ENCODE data around the gene POP7. TPM values are rescaled to one million over a fixed set of nuclear protein-coding genes. Genes with fewer than 3 reads are reported as not detected.
"Not testable (repeated sequence)": the region's sequence is repeated elsewhere in the genome, so short reads cannot be mapped to it uniquely, and the experiment has no call there.

Gene POP7
- total RNA-seq, 1 experiment from 2014 or later = 128 TPM

- DNase-seq = peak; percentile 82
- no peaks in the 10 kb centered on the region for H3K36me3 ChIP-seq (replicated peaks; ENCODE audit: control insufficient read depth, insufficient read depth, low read length)
- peak overlapping the region; percentile 42 for H3K4me3 ChIP-seq (ENCODE audit: insufficient read depth, low read depth, low read length)
- H3K27me3 ChIP-seq (ENCODE audit: control insufficient read depth, insufficient read depth, low read length) = peaks cover 29% of the 10 kb centered on the region
These were observed 15.0 kb downstream of the POP7 start for GRCh38 chr7:100720671-100721504.

GRCh38 chr7:100721505-100721812, 15.5 kb downstream of the POP7 start:
- Histone ChIP-seq H3K36me3 (replicated peaks; ENCODE audit: control insufficient read depth, insufficient read depth, low read length) (no peaks in the 10 kb centered on the region), H3K27me3 (ENCODE audit: control insufficient read depth, insufficient read depth, low read length) (peaks cover 29% of the 10 kb centered on the region), H3K4me3 (ENCODE audit: insufficient read depth, low read depth, low read length) (no peak overlapping the region)
- DNase-seq = no peak

DNA sequence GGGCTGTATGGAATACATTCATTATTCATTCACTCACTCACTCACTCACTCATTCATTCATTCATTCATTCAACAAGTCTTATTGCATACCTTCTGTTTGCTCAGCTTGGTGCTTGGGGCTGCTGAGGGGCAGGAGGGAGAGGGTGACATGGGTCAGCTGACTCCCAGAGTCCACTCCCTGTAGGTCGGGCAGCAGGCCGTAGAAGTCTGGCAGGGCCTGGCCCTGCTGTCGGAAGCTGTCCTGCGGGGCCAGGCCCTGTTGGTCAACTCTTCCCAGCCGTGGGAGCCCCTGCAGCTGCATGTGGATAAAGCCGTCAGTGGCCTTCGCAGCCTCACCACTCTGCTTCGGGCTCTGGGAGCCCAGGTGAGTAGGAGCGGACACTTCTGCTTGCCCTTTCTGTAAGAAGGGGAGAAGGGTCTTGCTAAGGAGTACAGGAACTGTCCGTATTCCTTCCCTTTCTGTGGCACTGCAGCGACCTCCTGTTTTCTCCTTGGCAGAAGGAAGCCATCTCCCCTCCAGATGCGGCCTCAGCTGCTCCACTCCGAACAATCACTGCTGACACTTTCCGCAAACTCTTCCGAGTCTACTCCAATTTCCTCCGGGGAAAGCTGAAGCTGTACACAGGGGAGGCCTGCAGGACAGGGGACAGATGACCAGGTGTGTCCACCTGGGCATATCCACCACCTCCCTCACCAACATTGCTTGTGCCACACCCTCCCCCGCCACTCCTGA, 16.7 kb downstream of the POP7 start:
- no peak overlapping the region for H3K4me3 ChIP-seq (ENCODE audit: insufficient read depth, low read depth, low read length)
- peaks cover 29% of the 10 kb centered on the region for H3K27me3 ChIP-seq (ENCODE audit: control insufficient read depth, insufficient read depth, low read length)
- DNase-seq = peak; percentile 33
- H3K36me3 ChIP-seq (replicated peaks; ENCODE audit: control insufficient read depth, insufficient read depth, low read length) = no peaks in the 10 kb centered on the region

GRCh38 chr7:100723732-100724275, 17.9 kb downstream of the POP7 start:
- no peaks in the 10 kb centered on the region for H3K36me3 ChIP-seq (replicated peaks; ENCODE audit: control insufficient read depth, insufficient read depth, low read length)
- peaks cover 29% of the 10 kb centered on the region for H3K27me3 ChIP-seq (ENCODE audit: control insufficient read depth, insufficient read depth, low read length)
- DNase-seq = peak; percentile 8

GRCh38 chr7:100724364-100724763, 18.4 kb downstream of the POP7 start:
- peak; percentile 11 for DNase-seq

More at GRCh38 chr7:100723732-100724275, 17.9 kb downstream of the POP7 start:
- no peak overlapping the region for H3K4me3 ChIP-seq (ENCODE audit: insufficient read depth, low read depth, low read length)

DNA sequence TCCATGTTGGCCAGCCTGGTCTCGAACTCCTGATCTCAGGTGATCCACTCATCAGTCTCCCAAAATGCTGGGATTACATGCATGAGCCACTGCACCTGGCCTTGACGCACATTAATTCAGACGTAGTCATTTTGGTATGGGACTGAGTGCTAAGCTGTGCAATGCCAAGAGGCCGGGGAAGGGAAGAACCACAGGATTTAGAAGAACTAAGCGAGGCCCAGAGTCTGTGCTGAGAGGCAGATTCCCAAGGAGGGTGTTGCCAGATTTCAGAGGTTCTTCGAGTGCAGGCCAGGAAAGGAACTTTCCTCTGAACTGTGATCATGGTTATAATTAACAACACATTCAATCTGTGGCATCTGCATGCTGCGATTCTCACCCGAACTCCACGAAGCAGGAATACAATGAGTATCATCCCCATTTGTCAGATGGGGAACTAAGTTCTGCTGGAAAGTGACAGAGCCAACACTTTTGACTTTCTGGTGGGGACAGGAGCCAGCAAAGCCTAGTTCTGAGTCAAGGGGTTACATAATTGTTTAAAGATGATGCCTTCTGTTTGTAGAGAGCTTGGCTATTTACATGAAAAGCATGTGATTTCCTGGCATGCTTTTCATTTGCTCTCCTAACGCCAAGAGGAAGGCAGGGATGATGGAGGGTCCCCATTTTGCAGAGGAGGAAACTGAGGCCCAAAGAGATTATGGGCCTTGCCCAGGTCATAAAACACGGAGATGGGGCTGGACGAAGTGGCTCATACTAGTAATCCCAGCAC, 21.3 kb downstream of the POP7 start:
- Histone ChIP-seq H3K4me3 (ENCODE audit: insufficient read depth, low read depth, low read length) (no peak overlapping the region), H3K27me3 (ENCODE audit: control insufficient read depth, insufficient read depth, low read length) (peaks cover 3% of the 10 kb centered on the region; the same call in 1 of the 2 replicates), H3K36me3 (replicated peaks; ENCODE audit: control insufficient read depth, insufficient read depth, low read length) (no peaks in the 10 kb centered on the region)
- DNase-seq = peak; percentile 5

More at GRCh38 chr7:100724364-100724763, 18.4 kb downstream of the POP7 start:
- H3K27me3 ChIP-seq (ENCODE audit: control insufficient read depth, insufficient read depth, low read length) = peaks cover 28% of the 10 kb centered on the region
- H3K36me3 ChIP-seq (replicated peaks; ENCODE audit: control insufficient read depth, insufficient read depth, low read length); H3K4me3 ChIP-seq (ENCODE audit: insufficient read depth, low read depth, low read length): not testable (repeated sequence)

DNA sequence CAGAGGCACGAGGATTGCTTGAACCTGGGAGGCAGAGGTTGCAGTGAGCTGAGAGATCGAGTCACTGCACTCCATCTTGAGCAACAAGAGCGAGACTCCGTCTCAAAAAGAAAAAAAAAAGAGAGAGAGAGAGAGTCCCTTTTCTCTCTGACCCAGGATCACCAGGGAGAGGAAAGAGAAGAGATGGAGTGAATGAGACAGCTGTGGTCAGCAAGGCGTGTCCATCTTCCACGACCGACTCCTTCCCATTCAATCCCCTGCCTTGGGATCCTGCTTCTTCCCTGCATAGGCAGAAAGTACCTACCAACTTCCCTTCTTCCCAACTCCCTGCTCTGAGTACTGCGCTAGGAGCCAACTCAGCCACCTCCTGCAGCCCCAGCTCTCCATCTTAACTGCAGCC, 22.3 kb downstream of the POP7 start:
- Histone ChIP-seq H3K36me3 (replicated peaks; ENCODE audit: control insufficient read depth, insufficient read depth, low read length) (no peaks in the 10 kb centered on the region), H3K27me3 (ENCODE audit: control insufficient read depth, insufficient read depth, low read length) (no peaks in the 10 kb centered on the region; the same call in 1 of the 2 replicates), H3K4me3 (ENCODE audit: insufficient read depth, low read depth, low read length) (no peak overlapping the region)
- peak; percentile 15 for DNase-seq

GRCh38 chr7:100730136-100730800, 24.3 kb downstream of the POP7 start:
- DNase-seq = no peak
- no peaks in the 10 kb centered on the region for H3K27me3 ChIP-seq (ENCODE audit: control insufficient read depth, insufficient read depth, low read length)
- H3K4me3 ChIP-seq (ENCODE audit: insufficient read depth, low read depth, low read length) = no peak overlapping the region
- no peaks in the 10 kb centered on the region for H3K36me3 ChIP-seq (replicated peaks; ENCODE audit: control insufficient read depth, insufficient read depth, low read length)

DNA sequence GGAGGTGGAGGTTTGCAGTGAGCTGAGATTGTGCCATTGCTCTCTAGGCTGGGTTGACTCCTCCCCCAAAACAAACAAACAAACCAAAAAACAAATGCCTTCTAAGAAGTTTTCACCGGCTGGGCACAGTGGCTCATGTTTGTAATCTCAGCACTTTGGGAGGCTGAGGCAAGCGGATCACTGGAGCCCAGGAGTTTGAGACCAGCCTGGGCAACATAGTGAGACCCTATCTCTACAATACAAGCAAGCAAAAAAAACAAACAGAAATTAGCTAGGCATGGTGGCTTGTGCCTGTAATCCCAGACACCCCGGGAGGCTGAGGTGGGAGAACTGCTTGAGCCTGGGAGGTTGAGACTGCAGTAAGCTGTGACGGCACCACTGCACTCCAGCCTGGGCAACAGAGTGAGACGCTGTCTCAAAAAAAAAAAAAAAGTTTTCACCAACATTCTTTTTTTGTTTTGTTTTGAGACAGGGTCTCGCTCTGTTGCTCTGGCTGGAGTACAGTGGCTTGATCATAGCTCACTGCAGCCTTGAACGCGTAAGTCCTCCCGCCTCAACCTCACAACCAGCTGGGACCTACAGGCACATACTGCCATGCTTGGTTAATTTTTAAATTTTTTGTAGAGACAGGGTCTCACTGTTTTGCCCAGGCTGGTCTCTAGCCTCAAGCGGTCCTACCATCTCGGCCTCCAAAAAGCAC, 26.2 kb downstream of the POP7 start:
- Histone ChIP-seq H3K27me3 (ENCODE audit: control insufficient read depth, insufficient read depth, low read length) (no peaks in the 10 kb centered on the region), H3K36me3 (replicated peaks; ENCODE audit: control insufficient read depth, insufficient read depth, low read length) (no peaks in the 10 kb centered on the region), H3K4me3 (ENCODE audit: insufficient read depth, low read depth, low read length) (no peak overlapping the region)
- DNase-seq = no peak

GRCh38 chr7:100735730-100736129, 29.8 kb downstream of the POP7 start:
- H3K36me3 ChIP-seq (replicated peaks; ENCODE audit: control insufficient read depth, insufficient read depth, low read length) = no peaks in the 10 kb centered on the region
- H3K4me3 ChIP-seq (ENCODE audit: insufficient read depth, low read depth, low read length) = no peak overlapping the region
- no peak for DNase-seq
- H3K27me3 ChIP-seq (ENCODE audit: control insufficient read depth, insufficient read depth, low read length) = no peaks in the 10 kb centered on the region

DNA sequence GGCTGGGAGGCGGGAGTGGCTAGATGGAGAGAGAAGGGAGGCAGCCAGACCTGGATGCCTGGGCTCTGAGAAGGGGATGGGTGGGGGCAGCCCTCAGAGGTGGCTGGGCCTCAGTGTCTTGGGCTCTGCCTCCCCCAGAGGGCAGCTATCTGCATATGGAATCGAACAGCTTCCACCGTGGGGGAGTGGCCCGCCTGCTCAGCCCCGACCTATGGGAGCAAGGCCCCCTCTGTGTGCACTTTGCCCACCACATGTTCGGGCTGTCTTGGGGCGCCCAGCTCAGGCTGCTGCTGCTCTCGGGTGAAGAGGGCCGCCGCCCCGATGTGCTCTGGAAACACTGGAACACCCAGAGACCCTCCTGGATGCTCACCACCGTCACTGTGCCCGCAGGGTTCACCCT, 30.8 kb downstream of the POP7 start:
- no peak overlapping the region for H3K4me3 ChIP-seq (ENCODE audit: insufficient read depth, low read depth, low read length)
- H3K27me3 ChIP-seq (ENCODE audit: control insufficient read depth, insufficient read depth, low read length) = no peaks in the 10 kb centered on the region
- no peak for DNase-seq
- H3K36me3 ChIP-seq (replicated peaks; ENCODE audit: control insufficient read depth, insufficient read depth, low read length) = no peaks in the 10 kb centered on the region

DNA sequence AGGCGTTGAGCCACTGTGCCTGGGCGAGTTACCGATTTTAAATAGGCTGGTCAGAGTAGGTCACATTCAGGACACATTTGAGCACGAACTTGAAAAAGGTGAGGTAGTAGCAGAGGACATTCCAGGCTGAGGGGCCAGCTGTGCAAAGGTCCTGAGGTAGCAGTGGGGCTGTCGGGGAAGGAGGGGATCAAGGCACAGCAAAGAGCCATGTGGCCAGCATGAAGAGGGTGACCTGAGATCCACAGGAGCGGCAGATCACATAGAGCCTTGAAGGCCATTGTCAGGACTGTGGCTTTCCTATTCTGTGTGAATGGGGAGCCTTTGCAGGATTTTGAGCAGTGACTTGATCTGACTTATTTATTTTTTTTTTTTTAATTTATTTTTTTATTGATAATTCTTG, 34.0 kb downstream of the POP7 start:
- Histone ChIP-seq H3K36me3 (replicated peaks; ENCODE audit: control insufficient read depth, insufficient read depth, low read length) (no peaks in the 10 kb centered on the region), H3K27me3 (ENCODE audit: control insufficient read depth, insufficient read depth, low read length) (no peaks in the 10 kb centered on the region; the same call in 1 of the 2 replicates), H3K4me3 (ENCODE audit: insufficient read depth, low read depth, low read length) (no peak overlapping the region)
- DNase-seq = no peak

DNA sequence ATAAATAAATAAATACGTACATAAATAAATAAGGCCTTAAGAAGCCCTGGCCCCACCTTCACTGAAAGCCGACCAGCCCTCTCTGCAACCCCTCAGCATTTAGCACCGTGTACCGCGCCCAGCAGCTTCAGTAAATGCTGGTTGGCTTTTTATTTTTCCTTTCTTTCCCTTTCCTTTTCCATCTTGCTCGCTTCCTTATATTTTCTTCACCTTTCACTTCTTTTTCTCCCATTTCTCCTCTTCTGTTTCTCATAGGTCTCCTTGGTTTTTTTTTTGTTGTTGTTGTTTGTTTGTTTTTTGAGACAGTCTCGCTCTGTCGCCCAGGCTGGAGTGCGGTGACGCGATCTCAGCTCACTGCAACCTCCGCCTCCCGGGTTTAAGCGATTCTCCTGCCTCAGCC, 38.7 kb downstream of the POP7 start:
- DNase-seq = peak; percentile 6
- Histone ChIP-seq H3K36me3 (replicated peaks; ENCODE audit: control insufficient read depth, insufficient read depth, low read length) (no peaks in the 10 kb centered on the region), H3K4me3 (ENCODE audit: insufficient read depth, low read depth, low read length) (peak overlapping the region; percentile 63; the same call in 1 of the 2 replicates), H3K27me3 (ENCODE audit: control insufficient read depth, insufficient read depth, low read length) (no peaks in the 10 kb centered on the region; the same call in 1 of the 2 replicates)

All from H7 (cell line).